GM23338 (cell line): ENCODE measurements around the gene SRP54. TPM values are rescaled to one million over a fixed set of nuclear protein-coding genes. Genes with fewer than 3 reads are reported as not detected.

Experiments used
- ATAC-seq: fragments of 200-7000 bp; cut with Tn5 transposase; 3 replicates; pipeline ENCODE4 v1.9.1; 2020
- DNase-seq: peaks from one replicate; pipeline ENCODE4 v3.0.0-alpha.2; 2015; ENCODE audit warnings: low spot score
- H2AFZ ChIP-seq: fragments of 200-600 bp; sonication (generic); 2 replicates; pipeline ENCODE4 v1.8.0; 2016; ENCODE audit warnings: antibody characterized with exemption, mild to moderate bottlenecking, moderate library complexity
- H3F3A ChIP-seq: fragments of 200-600 bp; sonication (generic); replicated peaks from 2 replicates; pipeline ENCODE4 v1.8.0; 2017; ENCODE audit warnings: antibody characterized with exemption, mixed run types, low read depth
- H3K27ac ChIP-seq: fragments of 200-600 bp; sonication (generic); 2 replicates; pipeline ENCODE4 v1.6.1; 2016; ENCODE audit warnings: low read depth
- H3K27me3 ChIP-seq: fragments of 200-600 bp; sonication (generic); 2 replicates; pipeline ENCODE4 v1.8.0; 2016; ENCODE audit warnings: mild to moderate bottlenecking, mixed run types, moderate library complexity; ENCODE audit not compliant: insufficient read depth
- H3K36me3 ChIP-seq: fragments of 200-600 bp; sonication (generic); 2 replicates; pipeline ENCODE4 v1.8.0; 2016; ENCODE audit warnings: mild to moderate bottlenecking; ENCODE audit not compliant: insufficient read depth
- H3K4me1 ChIP-seq: fragments of 200-600 bp; sonication (generic); 2 replicates; pipeline ENCODE4 v1.8.0; 2016; ENCODE audit warnings: mild to moderate bottlenecking, moderate library complexity; ENCODE audit not compliant: insufficient read depth
- H3K4me2 ChIP-seq: fragments of 200-600 bp; sonication (generic); 2 replicates; pipeline ENCODE4 v1.7.1; 2017; ENCODE audit warnings: mixed run types
- H3K4me3 ChIP-seq: fragments of 200-600 bp; sonication (generic); 2 replicates; pipeline ENCODE4 v1.6.1; 2016; ENCODE audit warnings: mixed run types
- H3K79me2 ChIP-seq: fragments of 200-600 bp; sonication (generic); replicated peaks from 2 replicates; pipeline ENCODE4 v1.8.0; 2017; ENCODE audit warnings: mild to moderate bottlenecking; ENCODE audit not compliant: insufficient read depth
- H3K9me2 ChIP-seq: fragments of 200-600 bp; sonication (generic); 2 replicates; pipeline ENCODE4 v1.8.0; 2017; ENCODE audit not compliant: insufficient read depth
- H4K20me1 ChIP-seq: fragments of 200-600 bp; sonication (generic); replicated peaks from 2 replicates; pipeline ENCODE4 v1.8.0; 2017; ENCODE audit warnings: mild to moderate bottlenecking; ENCODE audit not compliant: insufficient read depth
- H3K27ac Mint-ChIP-seq: 2 replicates; pipeline ENCODE4 v1.8.0; 2020; ENCODE audit warnings: inconsistent platforms, mild to moderate bottlenecking, moderate library complexity, mixed read lengths
- H3K27me3 Mint-ChIP-seq: 3 replicates; pipeline ENCODE4 v1.8.0; 2022; ENCODE audit warnings: low read depth, mild to moderate bottlenecking, moderate library complexity, mixed read lengths, inconsistent platforms; ENCODE audit not compliant: insufficient read depth, poor library complexity
- H3K36me3 Mint-ChIP-seq: 3 replicates; pipeline ENCODE4 v1.8.0; 2021; ENCODE audit warnings: low read depth, mild to moderate bottlenecking, inconsistent platforms, moderate library complexity, mixed read lengths
- H3K4me1 Mint-ChIP-seq: 3 replicates; pipeline ENCODE4 v1.8.0; 2020; ENCODE audit warnings: mild to moderate bottlenecking, inconsistent platforms, mixed read lengths
- H3K4me3 Mint-ChIP-seq: 3 replicates; pipeline ENCODE4 v1.8.0; 2021; ENCODE audit warnings: moderate library complexity, mild to moderate bottlenecking, inconsistent platforms, mixed read lengths
- H3K9me3 Mint-ChIP-seq: 3 replicates; pipeline ENCODE4 v1.8.0; 2020; ENCODE audit warnings: moderate library complexity, mild to moderate bottlenecking, inconsistent platforms, mixed read lengths
- CREB1 ChIP-seq: fragments of 250-450 bp; sonication (Bioruptor Pico); IDR thresholded peaks from 2 replicates; pipeline ENCODE4 v1.5.0; 2020; ENCODE audit warnings: low read depth, mild to moderate bottlenecking, moderate library complexity
- CTCF ChIP-seq, 2 experiments: fragments of 200-600 bp in 1 of 2; sonication (generic) in 1 of 2; conservative IDR thresholded peaks; 2 replicates each; pipeline versions ENCODE4 v1.5.1 to v1.6.1; 2016 to 2017; ENCODE audit warnings: antibody characterized with exemption in 2 of 2, low read depth in 2 of 2, mild to moderate bottlenecking in 2 of 2, moderate library complexity in 1 of 2
- ETS1 ChIP-seq: IDR thresholded peaks from 2 replicates; pipeline ENCODE4 v1.6.1; 2016; ENCODE audit warnings: antibody characterized with exemption
- EZH2 ChIP-seq: fragments of 200-600 bp; sonication (generic); IDR thresholded peaks from one replicate; pipeline ENCODE4 v1.8.0; 2017; ENCODE audit warnings: antibody characterized with exemption, mild to moderate bottlenecking, low read depth; ENCODE audit not compliant: unreplicated experiment
- EZH2phosphoT487 ChIP-seq: fragments of 200-600 bp; sonication (generic); IDR thresholded peaks from one replicate; pipeline ENCODE4 v1.8.1; 2018; ENCODE audit warnings: antibody characterized with exemption; ENCODE audit not compliant: unreplicated experiment
- JUNB ChIP-seq: IDR thresholded peaks from one replicate; pipeline ENCODE4 v1.6.1; 2016; ENCODE audit warnings: antibody characterized with exemption; ENCODE audit not compliant: unreplicated experiment
- NANOG ChIP-seq: IDR thresholded peaks from 2 replicates; pipeline ENCODE4 v1.6.1; 2016; ENCODE audit warnings: antibody characterized with exemption, borderline replicate concordance
- POLR2AphosphoS5 ChIP-seq: IDR thresholded peaks from 2 replicates; pipeline ENCODE4 v1.6.1; 2016; ENCODE audit warnings: antibody characterized with exemption, low read depth
- REST ChIP-seq: IDR thresholded peaks from one replicate; pipeline ENCODE4 v1.6.1; 2018; ENCODE audit warnings: antibody characterized with exemption; ENCODE audit not compliant: unreplicated experiment
- STAT1 ChIP-seq: IDR thresholded peaks from one replicate; pipeline ENCODE4 v1.6.1; 2016; ENCODE audit warnings: antibody characterized with exemption; ENCODE audit not compliant: unreplicated experiment
- ZNF114 ChIP-seq: fragments of 250-450 bp; sonication (Bioruptor Pico); IDR thresholded peaks from 2 replicates; pipeline ENCODE4 v1.5.0; 2020; ENCODE audit warnings: mild to moderate bottlenecking, moderate library complexity
- ZNF331 ChIP-seq: fragments of 250-450 bp; sonication (Bioruptor Pico); IDR thresholded peaks from 2 replicates; pipeline ENCODE4 v1.5.0; 2020; ENCODE audit warnings: low read depth, mild to moderate bottlenecking, moderate library complexity
- ZNF462 ChIP-seq: fragments of 250-450 bp; sonication (Bioruptor Pico); IDR thresholded peaks from 2 replicates; pipeline ENCODE4 v1.5.0; 2020; ENCODE audit warnings: mild to moderate bottlenecking, moderate library complexity
- polyA plus RNA-seq: library from polyadenylated mRNA; unstranded; fragments of >200 nt; fragmentation: Nextera tagmentation; extraction: Ambion mirVana; gene quantifications from 2 replicates; pipeline ENCODE4 v1.2.1, GENCODE V29; 2016
- total RNA-seq: library from RNA; depleted of rRNA; stranded (reverse); fragments of >200 nt; shearing (Covaris generic); gene quantifications from 2 replicates; pipeline ENCODE4 v1.2.3, GENCODE V29; 2014

The SRP54 gene
- total and polyA plus RNA-seq, 2 experiments from 2014 or later = 60.4 to 77.5 TPM

DNA sequence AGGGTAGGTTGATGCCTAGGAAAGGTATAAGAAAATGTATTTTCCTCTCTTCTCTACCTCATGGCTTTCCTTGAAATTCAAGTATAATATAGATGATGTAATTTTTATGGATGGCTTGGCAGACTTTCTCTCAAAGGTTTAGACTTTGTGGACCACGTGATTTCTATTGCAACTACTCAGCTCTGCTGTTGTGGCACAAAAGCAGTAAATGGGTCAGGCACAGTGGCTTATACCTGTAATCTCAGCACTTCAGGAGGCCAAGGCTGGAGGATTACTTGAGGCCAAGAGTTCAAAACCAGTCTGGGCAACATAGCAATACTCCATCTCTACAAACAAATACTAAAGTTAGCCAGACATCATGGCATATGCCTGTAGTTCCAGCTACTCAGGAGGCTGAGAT lies 22.0 kb downstream of the SRP54 start:
- no peak for DNase-seq
- H4K20me1 ChIP-seq = no peaks in the 10 kb centered on the region; the same call in 1 of the 2 replicates
- H3K4me2 ChIP-seq = no peak overlapping the region
- ATAC-seq = no peak
- peaks cover 11% of the 10 kb centered on the region for H3K36me3 ChIP-seq
- no peak for TF ChIP-seq JUNB
- TF ChIP-seq NANOG = no peak
- no peak for TF ChIP-seq CREB1 (CRISPR knock-in tag)
- no peak for TF ChIP-seq ZNF331 (CRISPR knock-in tag)
- no peak for TF ChIP-seq ZNF462 (CRISPR knock-in tag)
- no peak for TF ChIP-seq STAT1
- no peak for TF ChIP-seq CTCF (conservative IDR thresholded peaks at IDR 0.05; ENCODE audit: low read depth in 2 of 2)
- no peak for TF ChIP-seq EZH2
- no peak for TF ChIP-seq ETS1
- no peak for TF ChIP-seq REST
- TF ChIP-seq ZNF114 (CRISPR knock-in tag) = no peak
- TF ChIP-seq EZH2phosphoT487 = no peak
- no peak for TF ChIP-seq POLR2AphosphoS5
- no peaks in the 10 kb centered on the region for H3K9me2 ChIP-seq
- Mint-ChIP-seq H3K36me3 (peaks cover 32% of the 10 kb centered on the region; the same call in 2 of the 3 replicates), H3K27ac (no peak overlapping the region), H3K4me3 (no peak overlapping the region), H3K4me1 (no peaks in the 10 kb centered on the region), H3K9me3 (no peaks in the 10 kb centered on the region), H3K27me3 (peaks cover 4% of the 10 kb centered on the region)
- H3K4me1 ChIP-seq = no peaks in the 10 kb centered on the region
- H3K79me2 ChIP-seq = no peaks in the 10 kb centered on the region
- H2AFZ ChIP-seq = no peak overlapping the region
- H3K4me3 ChIP-seq = no peak overlapping the region
- no peaks in the 10 kb centered on the region for H3F3A ChIP-seq
- H3K27ac ChIP-seq = no peak overlapping the region
- H3K27me3 ChIP-seq = no peaks in the 10 kb centered on the region
